Measurements from ENCODE around the gene ZNF654.

DNA sequence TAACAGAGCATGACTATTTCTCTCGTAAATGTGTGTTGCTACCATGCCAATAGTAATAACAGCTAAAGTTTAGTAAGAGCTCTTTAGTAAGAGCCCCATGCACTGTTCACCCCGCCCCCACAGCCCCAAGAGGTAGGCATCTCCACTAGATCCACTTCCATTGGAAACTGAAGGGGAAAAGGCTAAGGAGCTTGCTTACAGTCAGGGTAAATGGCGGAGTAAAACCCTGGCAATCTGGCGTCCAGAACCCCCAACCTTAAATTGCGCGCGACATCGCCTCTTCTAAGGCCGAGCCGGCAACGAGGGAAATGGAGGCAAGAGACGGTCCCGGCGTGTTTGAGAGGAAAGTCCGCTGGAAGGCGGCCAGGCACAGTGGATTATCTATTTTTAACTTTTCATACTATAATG lies 90.0 kb downstream of the ZNF654 start:
- TF ChIP-seq, protein P1, sequence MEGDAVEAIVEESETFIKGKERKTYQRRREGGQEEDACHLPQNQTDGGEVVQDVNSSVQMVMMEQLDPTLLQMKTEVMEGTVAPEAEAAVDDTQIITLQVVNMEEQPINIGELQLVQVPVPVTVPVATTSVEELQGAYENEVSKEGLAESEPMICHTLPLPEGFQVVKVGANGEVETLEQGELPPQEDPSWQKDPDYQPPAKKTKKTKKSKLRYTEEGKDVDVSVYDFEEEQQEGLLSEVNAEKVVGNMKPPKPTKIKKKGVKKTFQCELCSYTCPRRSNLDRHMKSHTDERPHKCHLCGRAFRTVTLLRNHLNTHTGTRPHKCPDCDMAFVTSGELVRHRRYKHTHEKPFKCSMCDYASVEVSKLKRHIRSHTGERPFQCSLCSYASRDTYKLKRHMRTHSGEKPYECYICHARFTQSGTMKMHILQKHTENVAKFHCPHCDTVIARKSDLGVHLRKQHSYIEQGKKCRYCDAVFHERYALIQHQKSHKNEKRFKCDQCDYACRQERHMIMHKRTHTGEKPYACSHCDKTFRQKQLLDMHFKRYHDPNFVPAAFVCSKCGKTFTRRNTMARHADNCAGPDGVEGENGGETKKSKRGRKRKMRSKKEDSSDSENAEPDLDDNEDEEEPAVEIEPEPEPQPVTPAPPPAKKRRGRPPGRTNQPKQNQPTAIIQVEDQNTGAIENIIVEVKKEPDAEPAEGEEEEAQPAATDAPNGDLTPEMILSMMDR (optimal IDR thresholded peaks at IDR 0.05 in 1 of 3, IDR thresholded peaks at IDR 0.05 in 1 of 3, conservative IDR thresholded peaks at IDR 0.05 in 1 of 3; ENCODE audit: extremely low read depth in 1 of 3, insufficient read depth in 2 of 3, low read length in 3 of 3), result no peak
- no peak for TF ChIP-seq EZH2 (IDR thresholded peaks at IDR 0.05; ENCODE audit: low read length)

Measured in keratinocyte (primary cell).